ENCODE measurements around the gene PLCD1. TPM values are rescaled to one million over a fixed set of nuclear protein-coding genes. Genes with fewer than 3 reads are reported as not detected.
"Not testable (repeated sequence)": the region's sequence is repeated elsewhere in the genome, so short reads cannot be mapped to it uniquely, and the experiment has no call there.

PLCD1 gene
- total RNA-seq, 2 experiments from 2014 or later = 10.9 to 13.5 TPM

DNA sequence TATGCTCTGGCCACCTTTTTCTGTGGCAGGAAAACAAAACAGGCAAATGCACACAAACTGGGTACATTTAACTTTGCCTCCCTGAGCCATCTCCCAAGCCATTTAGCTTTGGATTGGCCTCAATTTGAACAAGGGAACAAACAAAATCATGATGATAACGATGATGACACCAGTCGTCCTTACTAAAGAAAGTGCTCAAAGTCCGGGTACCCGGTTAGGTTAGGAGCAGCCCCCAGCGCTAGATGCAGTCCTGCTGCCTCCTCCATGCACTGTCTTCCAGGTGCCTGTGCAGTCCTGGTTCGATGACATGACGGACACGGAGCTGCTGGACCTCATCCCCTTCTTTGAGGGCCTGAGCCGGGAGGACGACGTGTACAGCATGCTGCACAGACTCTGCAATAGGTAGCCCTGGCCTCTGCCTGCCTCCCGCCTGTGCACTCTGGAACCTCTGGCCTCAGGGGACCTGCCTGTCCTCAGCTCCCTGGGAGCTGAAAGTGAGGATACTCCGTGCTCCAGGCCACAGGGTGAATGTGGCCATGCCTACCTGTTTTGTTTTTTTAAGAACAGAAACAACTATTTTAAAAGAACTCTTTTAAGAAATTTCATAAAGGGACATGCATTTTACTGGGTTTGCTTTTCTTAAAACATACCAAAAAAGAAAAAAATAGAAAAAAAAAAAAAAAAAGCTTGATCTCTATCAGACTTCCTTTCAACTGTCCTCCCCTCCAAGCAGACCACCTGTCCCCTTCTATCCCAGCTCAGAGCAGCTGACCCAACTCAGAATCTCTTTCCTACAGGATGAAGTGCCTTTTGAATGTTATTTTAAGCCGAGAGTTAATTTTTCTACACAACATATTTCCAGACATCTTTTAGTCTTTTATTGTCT is 48.7 kb downstream of the PLCD1 start:
- H3K4me1 Mint-ChIP-seq = no peaks in the 10 kb centered on the region
- POLR2A ChIA-PET = no interaction called here
- H3K4me3 Mint-ChIP-seq = no peak overlapping the region
- CTCF ChIA-PET = interaction anchor here (1.0 to 2.4 kb wide), 6 partner anchors 13 to 125 kb away, joined by 3 to 16 read pairs (median 4); no protein-coding TSS in a partner anchor
- H3K9me3 Mint-ChIP-seq (ENCODE audit: low read depth) = no peaks in the 10 kb centered on the region
- H3K27ac Mint-ChIP-seq = no peak overlapping the region
- DNase-seq (no peak), ATAC-seq (no peak)
- intact Hi-C loops (cut with DNase I, micrococcal nuclease) = loop anchor here in 1 of 2 experiments (5.0 kb wide), 1 partner anchor 122 kb away; no protein-coding TSS in a partner anchor
- H3K27me3 Mint-ChIP-seq = no peaks in the 10 kb centered on the region
- no peaks in the 10 kb centered on the region for H3K36me3 Mint-ChIP-seq (ENCODE audit: low read depth)

DNA sequence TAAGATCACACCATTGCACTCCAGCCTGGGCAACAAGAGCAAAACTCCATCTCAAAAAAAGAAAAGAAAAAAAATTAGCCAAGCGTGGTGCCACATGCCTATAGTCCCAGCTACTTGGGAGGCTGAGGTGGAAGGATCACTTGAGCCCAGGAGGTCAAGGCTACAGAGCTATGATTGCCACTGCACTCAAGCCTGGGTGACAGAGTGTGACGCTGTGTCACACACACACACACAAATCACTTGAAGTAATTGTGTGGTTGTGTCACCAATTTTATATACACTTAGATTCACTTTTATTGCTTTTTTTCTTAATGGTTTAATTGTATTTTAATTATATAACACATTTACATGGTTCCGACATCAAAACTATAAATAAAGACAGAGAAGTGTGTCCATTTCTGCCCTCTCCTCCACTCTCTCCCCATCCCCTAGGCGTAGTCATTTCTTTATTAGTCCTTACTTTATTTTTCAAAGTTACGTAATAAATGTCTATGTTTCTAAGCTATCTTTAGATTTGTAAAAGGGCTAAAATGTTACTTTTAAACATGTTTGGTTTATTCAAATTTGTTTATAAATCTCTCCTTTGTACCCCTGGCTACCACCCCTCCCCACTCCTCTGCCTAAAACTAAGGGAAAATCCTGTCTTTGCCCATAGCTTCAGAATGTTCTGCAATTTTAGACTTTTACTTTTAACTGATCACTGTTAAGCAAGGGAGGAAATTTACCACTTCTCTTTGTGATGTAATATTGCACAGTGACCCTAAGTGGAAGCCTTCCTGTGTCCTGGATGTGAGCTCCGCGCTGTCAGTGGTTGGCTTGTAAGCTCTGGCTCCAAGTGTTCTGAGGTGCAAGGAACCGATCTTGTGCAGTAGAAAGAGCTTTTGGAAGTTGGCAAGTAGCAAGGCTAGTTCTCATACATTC is 49.6 kb downstream of the PLCD1 start:
- H3K4me1 Mint-ChIP-seq = peaks cover under 1% of the 10 kb centered on the region
- intact Hi-C loops (cut with DNase I, micrococcal nuclease) = loop anchor here in 1 of 2 experiments (5.0 kb wide), 1 partner anchor 122 kb away; no protein-coding TSS in a partner anchor
- no peak overlapping the region for H3K4me3 Mint-ChIP-seq
- ATAC-seq (no peak), DNase-seq (no peak)
- ChIA-PET CTCF (interaction anchor here (1.0 to 2.4 kb wide), 8 partner anchors 12 to 367 kb away, joined by 3 to 16 read pairs (median 4); partner anchors contain the start of gene XYLB), POLR2A (no interaction called here)
- no peaks in the 10 kb centered on the region for H3K36me3 Mint-ChIP-seq (ENCODE audit: low read depth)
- no peak overlapping the region for H3K27ac Mint-ChIP-seq
- no peaks in the 10 kb centered on the region for H3K9me3 Mint-ChIP-seq (ENCODE audit: low read depth)
- H3K27me3 Mint-ChIP-seq = no peaks in the 10 kb centered on the region

DNA sequence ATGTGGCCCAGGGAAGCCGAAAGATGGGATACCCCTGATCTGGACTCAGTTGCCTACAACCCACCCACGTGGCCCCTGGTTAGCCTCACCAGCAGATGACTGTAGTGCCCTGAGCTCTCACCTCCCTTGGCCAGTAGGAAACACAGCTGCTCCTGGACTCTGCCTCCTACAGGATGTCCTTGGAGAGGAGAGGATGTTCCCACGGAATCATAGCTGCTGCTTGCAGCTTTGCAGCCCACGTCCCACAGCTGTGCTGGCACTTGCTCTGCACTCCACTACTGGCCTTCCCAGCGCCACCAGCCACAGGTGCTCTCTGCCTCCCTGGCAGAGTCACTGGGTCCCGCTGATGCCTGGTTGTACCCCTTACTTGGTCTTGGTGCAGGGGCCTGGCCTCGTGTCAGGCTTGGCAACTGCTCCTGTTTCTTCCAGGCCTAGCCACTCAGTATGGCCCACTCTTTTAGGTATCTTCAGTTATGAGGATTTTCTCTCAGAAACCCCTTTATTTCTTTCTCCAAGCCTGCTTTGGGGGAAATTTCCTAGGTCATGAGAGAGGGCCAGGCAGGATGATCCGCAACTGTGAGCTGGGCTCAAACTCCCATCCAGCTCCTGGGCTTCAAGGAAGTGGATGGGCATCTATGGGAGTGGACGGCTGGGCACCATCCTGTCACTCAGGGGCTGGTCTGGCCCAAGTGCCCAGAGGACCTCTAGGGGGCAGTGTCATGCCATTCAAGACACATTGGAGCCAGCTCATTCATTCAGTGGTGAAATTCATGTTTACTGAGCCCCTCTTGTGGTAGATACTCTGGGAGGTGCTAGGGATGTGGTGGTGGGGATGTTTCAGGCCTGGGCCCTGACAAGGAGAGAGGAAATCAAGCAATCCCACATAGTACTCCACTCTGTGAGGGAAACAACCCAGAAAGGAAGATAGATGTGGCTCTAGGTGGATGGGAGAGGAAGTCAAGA is 55.0 kb downstream of the PLCD1 start:
- no peaks in the 10 kb centered on the region for H3K9me3 Mint-ChIP-seq (ENCODE audit: low read depth)
- CTCF ChIA-PET = interaction anchor here (0.6 to 4.0 kb wide), 33 partner anchors 10 to 678 kb away, joined by 3 to 18 read pairs (median 3); partner anchors contain the start of gene XYLB
- peak; percentile 98 for ATAC-seq
- POLR2A ChIA-PET = no interaction called here
- intact Hi-C loops (cut with DNase I, micrococcal nuclease) = loop anchor here in 1 of 2 experiments (1.0 to 5.0 kb wide), 4 partner anchors 23 to 683 kb away; no protein-coding TSS in a partner anchor
- H3K4me3 Mint-ChIP-seq = no peak overlapping the region
- peaks cover 2% of the 10 kb centered on the region for H3K4me1 Mint-ChIP-seq
- H3K36me3 Mint-ChIP-seq (ENCODE audit: low read depth) = no peaks in the 10 kb centered on the region
- DNase-seq = peak; percentile 83
- no peaks in the 10 kb centered on the region for H3K27me3 Mint-ChIP-seq
- no peak overlapping the region for H3K27ac Mint-ChIP-seq

- Mint-ChIP-seq H3K4me1 (peaks cover 2% of the 10 kb centered on the region), H3K9me3 (ENCODE audit: low read depth) (no peaks in the 10 kb centered on the region), H3K36me3 (ENCODE audit: low read depth) (no peaks in the 10 kb centered on the region), H3K27ac (no peak overlapping the region), H3K27me3 (no peaks in the 10 kb centered on the region), H3K4me3 (no peak overlapping the region)
- DNase-seq = no peak
- intact Hi-C loops (cut with DNase I, micrococcal nuclease) = loop anchor here in 1 of 2 experiments (1.0 to 5.0 kb wide), 4 partner anchors 24 to 684 kb away; no protein-coding TSS in a partner anchor
- no peak for ATAC-seq
- CTCF ChIA-PET = interaction anchor here (0.6 to 4.0 kb wide), 17 partner anchors 11 to 679 kb away, joined by 3 to 18 read pairs (median 4); partner anchors contain the start of gene XYLB
- POLR2A ChIA-PET = no interaction called here
These were observed 56.0 kb downstream of the PLCD1 start for GRCh38 chr3:37973246-37974054.

DNA sequence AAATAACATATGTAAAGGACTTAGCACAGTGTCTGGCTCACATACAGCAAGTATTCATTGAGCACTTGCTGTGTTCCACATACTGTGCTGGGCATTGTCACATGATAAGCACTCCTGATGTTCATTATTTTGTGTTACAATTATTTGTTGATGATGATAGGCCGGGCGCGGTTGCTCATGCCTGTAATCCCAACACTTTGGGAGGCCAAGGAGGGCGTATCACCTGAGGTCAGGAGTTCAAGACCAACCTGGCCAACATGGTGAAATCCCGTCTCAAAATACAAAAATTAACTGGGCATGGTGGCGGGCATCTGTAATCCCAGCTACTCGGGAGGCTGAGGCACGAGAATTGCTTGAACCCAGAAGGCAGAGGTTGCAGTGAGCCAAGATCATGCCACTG is 57.4 kb downstream of the PLCD1 start:
- H3K27me3 Mint-ChIP-seq; POLR2A ChIA-PET; H3K9me3 Mint-ChIP-seq (ENCODE audit: low read depth); H3K4me3 Mint-ChIP-seq; DNase-seq; ATAC-seq; H3K36me3 Mint-ChIP-seq (ENCODE audit: low read depth); H3K27ac Mint-ChIP-seq; H3K4me1 Mint-ChIP-seq: not testable (repeated sequence)
- intact Hi-C loops (cut with DNase I, micrococcal nuclease) = loop anchor here in 1 of 2 experiments (5.0 kb wide), 1 partner anchor 685 kb away; no protein-coding TSS in a partner anchor
- CTCF ChIA-PET = interaction anchor here (3.7 kb wide), 2 partner anchors 13 to 117 kb away, joined by 16 read pairs; no protein-coding TSS in a partner anchor

DNA sequence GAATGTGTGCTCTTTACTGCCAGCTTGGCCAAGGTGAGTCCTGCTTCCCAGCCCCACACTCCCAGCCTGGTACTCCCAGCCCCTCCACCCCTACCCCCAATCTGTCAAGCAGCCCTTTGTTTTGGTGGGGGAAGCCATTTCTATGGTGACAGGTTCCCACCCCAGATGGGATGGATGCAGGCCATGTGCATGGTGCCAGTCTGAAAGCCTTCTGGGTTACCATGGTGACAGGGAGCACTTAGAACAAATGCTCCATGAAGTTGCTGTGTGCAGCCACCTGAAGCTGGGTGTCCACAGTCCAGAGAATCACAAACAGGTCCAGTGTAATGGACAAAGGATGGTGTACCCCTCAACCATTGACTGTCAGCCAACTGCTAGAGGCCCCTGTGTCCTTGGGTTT is 58.0 kb downstream of the PLCD1 start:
- no peak overlapping the region for H3K4me3 Mint-ChIP-seq
- no peaks in the 10 kb centered on the region for H3K36me3 Mint-ChIP-seq (ENCODE audit: low read depth)
- DNase-seq (no peak), ATAC-seq (no peak)
- peaks cover 2% of the 10 kb centered on the region for H3K4me1 Mint-ChIP-seq
- CTCF ChIA-PET = interaction anchor here (3.7 kb wide), 1 partner anchor 116 kb away, joined by 16 read pairs; no protein-coding TSS in a partner anchor
- no peaks in the 10 kb centered on the region for H3K9me3 Mint-ChIP-seq (ENCODE audit: low read depth)
- H3K27ac Mint-ChIP-seq = no peak overlapping the region
- intact Hi-C loops (cut with DNase I, micrococcal nuclease) = loop anchor here in 1 of 2 experiments (5.0 kb wide), 1 partner anchor 686 kb away; no protein-coding TSS in a partner anchor
- no peaks in the 10 kb centered on the region for H3K27me3 Mint-ChIP-seq
- POLR2A ChIA-PET = no interaction called here

- Mint-ChIP-seq H3K27me3 (no peaks in the 10 kb centered on the region), H3K36me3 (ENCODE audit: low read depth) (no peaks in the 10 kb centered on the region), H3K4me3 (no peak overlapping the region), H3K27ac (no peak overlapping the region), H3K9me3 (ENCODE audit: low read depth) (no peaks in the 10 kb centered on the region), H3K4me1 (peaks cover 2% of the 10 kb centered on the region)
- CTCF ChIA-PET = interaction anchor here (0.9 to 1.3 kb wide), 2 partner anchors 9 to 26 kb away, joined by 3 to 4 read pairs; no protein-coding TSS in a partner anchor
- DNase-seq (no peak), ATAC-seq (no peak)
- POLR2A ChIA-PET = no interaction called here
- intact Hi-C loops (cut with DNase I, micrococcal nuclease) = loop anchor here in 1 of 2 experiments (5.0 kb wide), 1 partner anchor 686 kb away; no protein-coding TSS in a partner anchor
These were observed 58.6 kb downstream of the PLCD1 start for GRCh38 chr3:37970802-37971201.

GRCh38 chr3:37969596-37970100 is 59.8 kb downstream of the PLCD1 start:
- intact Hi-C loops (cut with DNase I, micrococcal nuclease) = loop anchor here in 1 of 2 experiments (5.0 kb wide), 1 partner anchor 688 kb away; no protein-coding TSS in a partner anchor
- Mint-ChIP-seq H3K9me3 (ENCODE audit: low read depth) (no peaks in the 10 kb centered on the region), H3K4me1 (no peaks in the 10 kb centered on the region), H3K27ac (no peak overlapping the region), H3K36me3 (ENCODE audit: low read depth) (no peaks in the 10 kb centered on the region), H3K27me3 (no peaks in the 10 kb centered on the region), H3K4me3 (no peak overlapping the region)
- DNase-seq = no peak
- ATAC-seq = no peak
- CTCF ChIA-PET = interaction anchor here (0.9 to 1.3 kb wide), 2 partner anchors 8 to 27 kb away, joined by 3 to 4 read pairs; no protein-coding TSS in a partner anchor
- POLR2A ChIA-PET = no interaction called here

- Mint-ChIP-seq H3K36me3 (ENCODE audit: low read depth) (no peaks in the 10 kb centered on the region), H3K27me3 (no peaks in the 10 kb centered on the region), H3K4me1 (no peaks in the 10 kb centered on the region), H3K27ac (no peak overlapping the region), H3K4me3 (no peak overlapping the region), H3K9me3 (ENCODE audit: low read depth) (no peaks in the 10 kb centered on the region)
- DNase-seq = no peak
- ChIA-PET POLR2A (no interaction called here), CTCF (interaction anchor here (0.8 to 4.6 kb wide), 4 partner anchors 10 to 101 kb away, joined by 3 to 27 read pairs (median 11); no protein-coding TSS in a partner anchor)
- intact Hi-C loops (cut with DNase I, micrococcal nuclease) = no loop called here
- no peak for ATAC-seq
These were observed 60.4 kb downstream of the PLCD1 start for GRCh38 chr3:37968813-37969595.
